Stimulated activated CD4-positive, alpha-beta T cell treated with anti-CD3 and anti-CD28 coated beads, Interleukin-1b, Interleukin-23, amount 100 ng/mL, for 48 hours (primary cell): ENCODE results near the gene KRTAP20-3.

Source experiments
- DNase-seq: peaks from one replicate; pipeline ENCODE4 v3.0.0-alpha.2; 2020

The KRTAP20-3 gene

GRCh38 chr21:30642564-30642963, at the start of gene KRTAP20-3:
Gene KRTAP20-3 (plus strand): TSS chr21:30642864.
- no peak for DNase-seq

DNA sequence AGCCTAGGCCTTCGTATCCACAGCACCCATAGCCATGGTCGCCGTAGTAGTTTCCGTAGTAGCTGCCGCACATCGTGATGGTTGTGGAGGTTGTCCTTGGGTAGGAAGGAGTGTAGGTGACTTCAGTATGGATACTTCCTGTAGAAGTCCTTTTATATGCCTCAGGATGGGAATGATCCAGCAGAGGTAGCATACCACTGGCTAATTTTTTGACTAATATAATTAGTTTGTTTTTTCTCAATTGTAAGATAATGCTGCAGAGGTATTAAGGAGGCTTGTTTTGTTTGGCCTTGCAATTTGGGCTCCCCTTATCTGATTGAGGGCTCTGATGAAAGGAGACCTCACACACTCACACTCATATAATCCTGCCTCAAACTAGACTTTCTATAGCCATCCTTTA, 43.9 kb upstream of the KRTAP20-3 start, which contains the start of gene KRTAP6-2:
Gene KRTAP6-2, minus strand, starts transcription at position 101 of the 400 bp plus-strand sequence. Its CDS starts 28 bp downstream, at position 73.
- DNase-seq: no peak

DNA sequence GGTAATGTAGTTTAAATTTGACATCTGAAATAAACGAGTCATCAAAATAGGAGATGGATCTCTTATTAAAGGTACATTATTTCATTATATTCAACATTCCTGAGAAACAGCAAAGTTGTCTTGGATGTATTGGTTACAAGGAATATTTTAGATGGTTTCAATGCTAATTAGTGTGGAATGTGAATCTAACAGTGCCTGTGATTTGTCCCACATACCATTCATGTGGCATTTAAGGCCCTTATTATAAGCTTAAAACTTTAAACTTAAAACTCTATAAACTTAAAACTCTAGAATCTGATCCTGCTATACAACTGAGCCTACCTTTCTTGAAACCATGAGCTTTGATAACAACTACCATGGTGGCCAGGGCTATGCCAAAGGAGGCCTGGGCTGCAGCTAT, 41.9 kb upstream of the KRTAP20-3 start, which contains the start of gene KRTAP22-1:
Gene KRTAP22-1, plus strand, starts transcription at position 301 of the 400 bp plus-strand sequence.
- no peak for DNase-seq

DNA sequence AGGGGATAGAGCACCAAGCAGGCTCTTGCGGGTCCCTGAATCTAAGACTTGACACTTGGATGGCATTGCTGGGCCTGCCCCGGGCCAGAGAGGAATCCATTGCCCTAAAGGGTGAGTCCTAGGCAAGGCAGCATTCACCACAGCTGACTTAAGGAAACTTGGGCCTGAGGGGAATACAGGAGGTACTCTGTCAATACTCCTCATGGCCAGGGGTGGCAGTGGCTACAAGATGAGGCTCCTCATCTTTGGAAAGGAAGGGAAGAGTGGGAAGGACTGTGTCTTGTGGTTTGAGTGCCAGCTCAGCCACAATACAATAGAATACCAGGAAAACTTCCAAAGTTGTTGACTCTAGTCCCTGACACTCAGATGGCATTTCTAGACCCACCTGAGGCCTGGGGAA, 36.7 kb upstream of the KRTAP20-3 start:
- no peak for DNase-seq

DNA sequence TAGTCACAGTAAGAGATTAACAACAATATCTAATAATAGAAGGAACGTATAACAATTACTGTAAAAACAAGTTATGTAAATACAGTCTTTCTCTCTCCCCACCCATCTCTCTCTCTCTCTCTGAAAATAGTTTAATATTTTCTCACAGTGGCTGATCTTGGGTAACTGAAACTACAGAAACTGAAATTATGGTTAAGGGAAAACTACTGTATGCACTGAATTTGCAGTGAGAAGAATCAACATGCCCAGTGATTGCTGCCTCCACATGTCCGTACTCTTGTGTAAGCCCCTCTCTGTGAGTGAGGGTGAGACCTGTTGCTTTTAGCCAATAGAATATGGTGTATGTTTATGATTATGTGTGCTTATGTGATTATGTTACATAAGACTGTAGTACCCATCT, 30.5 kb upstream of the KRTAP20-3 start:
- no peak for DNase-seq

GRCh38 chr21:30613836-30614235, 28.8 kb upstream of the KRTAP20-3 start, which contains the start of gene KRTAP6-1:
Gene KRTAP6-1 (minus strand): TSS chr21:30613930. CDS start chr21:30613904, 26 bp downstream.
- DNase-seq: no peak

GRCh38 chr21:30615199-30615598, 27.5 kb upstream of the KRTAP20-3 start:
- DNase-seq: no peak

GRCh38 chr21:30616125-30616524, 26.5 kb upstream of the KRTAP20-3 start, which contains the start of gene KRTAP20-1:
Gene KRTAP20-1 (plus strand): TSS chr21:30616425. CDS start chr21:30616455, 30 bp downstream.
- no peak for DNase-seq

GRCh38 chr21:30620080-30620479, 22.6 kb upstream of the KRTAP20-3 start:
- no peak for DNase-seq

GRCh38 chr21:30620522-30620921, 22.1 kb upstream of the KRTAP20-3 start, which contains the start of gene KRTAP20-4:
Gene KRTAP20-4 (plus strand): TSS chr21:30620627.
- no peak for DNase-seq

DNA sequence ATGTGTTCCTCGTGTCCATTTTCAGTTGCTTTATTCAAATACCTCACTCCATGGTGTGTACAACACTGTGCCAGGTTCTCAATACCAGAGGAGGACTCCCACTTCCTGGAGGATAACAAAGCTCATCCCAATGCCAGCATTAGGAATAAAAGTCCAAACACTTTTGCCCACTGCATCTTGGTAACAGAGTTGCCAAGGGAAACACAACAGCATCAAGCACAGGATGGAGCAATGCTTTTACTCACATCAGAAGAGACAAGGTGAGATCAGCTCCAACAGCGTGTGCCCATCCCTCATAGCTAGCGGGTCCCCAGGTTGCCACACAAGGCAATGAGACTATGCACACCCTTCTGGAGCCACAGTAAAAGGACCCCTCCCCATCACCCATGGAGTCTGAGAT, 19.3 kb upstream of the KRTAP20-3 start:
- no peak for DNase-seq

GRCh38 chr21:30625449-30626165, 17.1 kb upstream of the KRTAP20-3 start:
- DNase-seq: no peak

DNA sequence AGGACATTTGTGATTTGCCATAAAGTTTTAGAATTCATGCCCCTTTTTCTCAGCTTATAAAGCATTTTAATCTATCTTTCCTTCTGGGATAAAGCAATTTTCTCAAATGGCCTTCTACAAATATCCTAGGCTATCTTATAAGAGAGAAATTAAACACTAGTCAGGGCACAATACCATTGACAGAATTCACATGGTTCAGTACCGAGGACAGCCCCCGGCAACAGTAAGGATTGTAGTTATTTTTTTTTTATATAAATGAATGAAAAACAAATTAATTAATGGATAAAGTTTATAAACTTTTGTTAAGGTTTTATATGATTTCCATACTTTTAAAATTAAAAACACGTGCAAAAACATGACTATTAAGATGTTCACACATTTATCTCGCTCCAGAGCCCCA, 14.6 kb upstream of the KRTAP20-3 start:
- no peak for DNase-seq

DNA sequence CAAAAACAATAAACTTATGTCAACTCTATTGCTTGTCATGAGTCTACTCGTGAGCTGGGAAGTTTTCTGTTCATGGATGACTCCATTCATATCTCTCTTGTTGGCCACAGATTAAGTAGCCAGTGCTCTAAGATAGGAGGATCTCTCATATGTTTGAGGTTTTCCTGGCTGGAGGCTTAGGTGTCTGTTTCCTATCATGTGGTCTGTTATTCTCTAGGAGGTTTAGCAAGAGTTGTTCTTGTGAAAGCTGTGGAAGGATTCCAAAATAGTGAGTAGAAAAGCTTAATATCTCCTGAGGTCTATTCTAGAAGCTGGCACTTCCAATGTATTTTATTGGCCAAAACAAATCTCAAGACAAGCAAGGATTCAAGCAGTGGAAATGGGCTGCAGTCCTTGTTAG, 13.5 kb upstream of the KRTAP20-3 start:
- no peak for DNase-seq

GRCh38 chr21:30634906-30635305, 7.8 kb upstream of the KRTAP20-3 start, which contains the start of gene KRTAP20-2:
Gene KRTAP20-2 (plus strand): TSS chr21:30635206. CDS start chr21:30635264, 58 bp downstream.
- DNase-seq: no peak

- no peak for DNase-seq
These were observed 4.0 kb upstream of the KRTAP20-3 start for GRCh38 chr21:30638686-30639085.

DNA sequence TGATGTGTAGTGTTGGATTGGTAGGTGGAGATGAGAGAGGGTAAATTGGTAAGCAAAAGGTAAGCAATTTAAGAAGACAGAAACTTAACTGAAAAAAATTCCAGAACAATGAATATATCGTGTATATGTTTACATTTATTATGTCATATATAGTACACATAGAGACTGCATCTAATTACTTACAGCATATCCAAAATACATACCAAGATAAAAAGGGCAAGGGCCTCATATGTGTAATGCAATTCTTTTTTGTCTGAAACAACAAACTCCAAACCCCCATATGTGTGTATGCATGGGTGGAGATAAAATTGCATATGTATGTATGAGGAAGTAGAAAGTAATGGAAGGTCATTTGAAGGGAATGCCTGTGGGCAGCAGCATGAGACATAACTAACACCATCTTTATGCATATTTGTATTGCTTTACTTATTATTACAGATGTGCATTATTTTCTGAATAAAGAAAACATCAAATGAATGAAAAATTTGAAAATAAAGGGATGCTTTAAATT, 4.3 kb downstream of the KRTAP20-3 start:
- DNase-seq: no peak

GRCh38 chr21:30652891-30653290, 10.2 kb downstream of the KRTAP20-3 start:
- no peak for DNase-seq

GRCh38 chr21:30668776-30669175, 26.1 kb downstream of the KRTAP20-3 start:
- DNase-seq: no peak

GRCh38 chr21:30672985-30673650, 30.5 kb downstream of the KRTAP20-3 start:
- no peak for DNase-seq

GRCh38 chr21:30674312-30674711, 31.6 kb downstream of the KRTAP20-3 start:
- DNase-seq: no peak

DNA sequence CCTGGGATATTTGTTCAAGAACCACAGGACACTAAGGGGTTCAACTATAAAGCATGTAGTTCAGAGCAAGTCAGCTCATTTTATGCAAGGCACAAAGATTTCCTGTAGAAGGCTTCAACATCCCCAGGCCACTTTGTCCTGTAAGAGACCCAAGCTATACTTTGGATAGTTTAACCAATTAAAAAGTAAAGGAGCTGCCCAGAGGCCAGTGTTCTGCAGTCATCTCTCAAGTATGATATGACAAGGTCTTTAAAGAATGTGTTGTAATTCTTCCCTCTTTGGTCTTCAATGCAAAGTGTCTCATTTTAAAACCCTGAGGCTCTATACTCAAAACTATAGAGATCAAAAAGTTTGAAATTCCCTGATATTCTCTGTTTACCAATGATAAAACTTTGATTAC, 34.1 kb downstream of the KRTAP20-3 start:
- no peak for DNase-seq

DNA sequence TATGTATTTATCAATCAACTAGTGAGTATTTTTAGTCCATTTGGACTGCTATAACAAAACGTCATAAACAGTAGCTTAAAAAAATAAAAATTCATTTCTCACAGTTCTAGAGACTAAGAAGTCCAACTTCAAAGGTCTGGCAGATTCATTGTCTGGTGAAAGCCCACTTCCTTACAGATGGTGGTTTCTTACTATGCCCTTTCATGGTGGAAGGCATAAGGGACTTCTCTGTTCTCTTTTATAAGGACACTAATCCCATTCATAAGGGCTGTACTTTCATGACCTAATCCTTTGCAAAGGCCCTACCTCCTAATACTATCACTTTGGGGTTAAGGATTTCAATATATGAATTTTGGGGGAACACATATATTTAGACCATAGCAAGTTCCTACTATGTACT, 37.9 kb downstream of the KRTAP20-3 start:
- no peak for DNase-seq

- DNase-seq: no peak
These were observed 41.8 kb downstream of the KRTAP20-3 start for GRCh38 chr21:30684506-30684905.
